DND-41 (cell line): ENCODE data around the gene DDTL.
"Not testable (repeated sequence)": the region's sequence is repeated elsewhere in the genome, so short reads cannot be mapped to it uniquely, and the experiment has no call there.

ENCODE experiments used
- EZH2 ChIP-seq: IDR thresholded peaks from 3 replicates; pipeline ENCODE4 v1.6.1; 2012; ENCODE audit warnings: borderline replicate concordance, low read depth, mild to moderate bottlenecking, moderate library complexity, low read length, inconsistent platforms; ENCODE audit not compliant: severe bottlenecking
- TF ChIP-seq, protein P1 (sequence below): IDR thresholded peaks from 2 replicates; pipeline ENCODE4 v1.5.1; 2012; ENCODE audit warnings: borderline replicate concordance, low read length, moderate library complexity, mild to moderate bottlenecking; ENCODE audit not compliant: poor library complexity, severe bottlenecking; ENCODE audit errors: extremely low read depth

GRCh38 chr22:23980567-23980966 is 13.9 kb downstream of the DDTL start:
- TF ChIP-seq, protein P1, sequence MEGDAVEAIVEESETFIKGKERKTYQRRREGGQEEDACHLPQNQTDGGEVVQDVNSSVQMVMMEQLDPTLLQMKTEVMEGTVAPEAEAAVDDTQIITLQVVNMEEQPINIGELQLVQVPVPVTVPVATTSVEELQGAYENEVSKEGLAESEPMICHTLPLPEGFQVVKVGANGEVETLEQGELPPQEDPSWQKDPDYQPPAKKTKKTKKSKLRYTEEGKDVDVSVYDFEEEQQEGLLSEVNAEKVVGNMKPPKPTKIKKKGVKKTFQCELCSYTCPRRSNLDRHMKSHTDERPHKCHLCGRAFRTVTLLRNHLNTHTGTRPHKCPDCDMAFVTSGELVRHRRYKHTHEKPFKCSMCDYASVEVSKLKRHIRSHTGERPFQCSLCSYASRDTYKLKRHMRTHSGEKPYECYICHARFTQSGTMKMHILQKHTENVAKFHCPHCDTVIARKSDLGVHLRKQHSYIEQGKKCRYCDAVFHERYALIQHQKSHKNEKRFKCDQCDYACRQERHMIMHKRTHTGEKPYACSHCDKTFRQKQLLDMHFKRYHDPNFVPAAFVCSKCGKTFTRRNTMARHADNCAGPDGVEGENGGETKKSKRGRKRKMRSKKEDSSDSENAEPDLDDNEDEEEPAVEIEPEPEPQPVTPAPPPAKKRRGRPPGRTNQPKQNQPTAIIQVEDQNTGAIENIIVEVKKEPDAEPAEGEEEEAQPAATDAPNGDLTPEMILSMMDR: not testable (repeated sequence)
- TF ChIP-seq EZH2: not testable (repeated sequence)
